H1 (cell line): ENCODE measurements around the gene RXFP4. TPM values are rescaled to one million over a fixed set of nuclear protein-coding genes. Genes with fewer than 3 reads are reported as not detected.
A peak's percentile ranks its signal among the peaks of the same experiment; 100 is the strongest.

Experiments used
- CTCF ChIA-PET: fragments of 300-600 bp; sonication (Branson Sonifier 250); formaldehyde crosslinking; loops from one replicate; lab custom pipeline; 2021; ENCODE audit not compliant: partially characterized antibody; lab: Charles Lee
- POLR2A ChIA-PET: fragments of 300-600 bp; sonication (Branson Sonifier 250); formaldehyde crosslinking; loops from one replicate; lab custom pipeline; 2021; ENCODE audit warnings: inconsistent platforms; ENCODE audit not compliant: partially characterized antibody; lab: Charles Lee
- DNase-seq, 2 experiments: peaks; one replicate each; pipeline versions ENCODE4 v3.0.0 to v3.0.0-alpha.2; 2010 to 2022; ENCODE audit warnings: low spot score in 2 of 2, low read depth in 1 of 2, mixed read lengths in 1 of 2
- FAIRE-seq: peaks from 2 replicates; lab custom pipeline; 2011; peaks lifted over from hg19 to GRCh38; lab: Jason Lieb, UNC
- H2AFZ ChIP-seq: 2 replicates; pipeline ENCODE4 v1.8.1; 2012; ENCODE audit warnings: low read length, inconsistent platforms
- H2AK5ac ChIP-seq: 2 replicates; pipeline ENCODE4 v1.6.1; 2013; ENCODE audit warnings: low read depth, low read length
- H2BK120ac ChIP-seq: replicated peaks from 2 replicates; pipeline ENCODE3; 2013; ENCODE audit warnings: low read depth, low read length, inconsistent platforms
- H2BK12ac ChIP-seq: 2 replicates; pipeline ENCODE4 v1.6.1; 2013; ENCODE audit warnings: low read depth, low read length
- H2BK15ac ChIP-seq: 2 replicates; pipeline ENCODE4 v1.6.1; 2013; ENCODE audit warnings: low read length
- H2BK20ac ChIP-seq: 2 replicates; pipeline ENCODE4 v1.6.1; 2013; ENCODE audit warnings: low read length
- H2BK5ac ChIP-seq: 2 replicates; pipeline ENCODE4 v1.6.1; 2013; ENCODE audit warnings: low read depth, low read length
- H3K14ac ChIP-seq: 2 replicates; pipeline ENCODE4 v1.6.1; 2013; ENCODE audit warnings: inconsistent platforms; ENCODE audit not compliant: insufficient read length
- H3K18ac ChIP-seq: 2 replicates; pipeline ENCODE4 v1.6.1; 2013; ENCODE audit warnings: low read length; ENCODE audit errors: extremely low read depth
- H3K23ac ChIP-seq: 2 replicates; pipeline ENCODE4 v1.6.1; 2013; ENCODE audit warnings: inconsistent platforms; ENCODE audit not compliant: insufficient read length
- H3K23me2 ChIP-seq: 2 replicates; pipeline ENCODE4 v1.6.1; 2013; ENCODE audit warnings: low read depth, low read length
- H3K27ac ChIP-seq: 2 replicates; pipeline ENCODE4 v1.6.1; 2011; ENCODE audit warnings: low read depth, low read length, inconsistent platforms
- H3K27me3 ChIP-seq, 4 experiments: replicated peaks in 1 of 4; 1 replicate in 1 of 4; 2 replicates in 3 of 4; pipeline versions ENCODE4 v1.6.1 to v1.8.1; 2011 to 2013; ENCODE audit warnings: low read length in 3 of 4, mild to moderate bottlenecking in 3 of 4, inconsistent platforms in 2 of 4, mixed read lengths in 2 of 4, moderate library complexity in 1 of 4; ENCODE audit not compliant: control insufficient read depth in 3 of 4, insufficient read depth in 3 of 4; ENCODE audit errors: extremely low read depth in 1 of 4
- H3K36me3 ChIP-seq, 4 experiments: 2 replicates each; pipeline versions ENCODE4 v1.6.1 to v1.8.1; 2011 to 2013; ENCODE audit warnings: mild to moderate bottlenecking in 4 of 4, low read length in 3 of 4, moderate library complexity in 2 of 4, control low read depth in 1 of 4, inconsistent platforms in 1 of 4; ENCODE audit not compliant: insufficient read depth in 4 of 4, control insufficient read depth in 2 of 4
- H3K4ac ChIP-seq: replicated peaks from 2 replicates; pipeline ENCODE3; 2013; ENCODE audit warnings: low read length, low read depth, mixed read lengths, inconsistent platforms; ENCODE audit not compliant: insufficient read length
- H3K4me1 ChIP-seq, 4 experiments: replicated peaks in 1 of 4; 1 replicate in 1 of 4; 2 replicates in 3 of 4; pipeline versions ENCODE4 v1.6.1 to v1.8.1; 2011 to 2013; ENCODE audit warnings: low read length in 3 of 4, inconsistent platforms in 2 of 4, mixed read lengths in 1 of 4; ENCODE audit not compliant: insufficient read depth in 4 of 4, control insufficient read depth in 3 of 4
- H3K4me2 ChIP-seq, 2 experiments: 2 replicates each; pipeline versions ENCODE4 v1.6.1 to v1.8.1; 2011 to 2013; ENCODE audit warnings: low read depth in 2 of 2, low read length in 2 of 2, control low read depth in 1 of 2, inconsistent platforms in 1 of 2, mild to moderate bottlenecking in 1 of 2; ENCODE audit not compliant: insufficient read depth in 1 of 2
- H3K4me3 ChIP-seq, 4 experiments: fragments of 200-600, 300-600 bp in 1 of 4; sonication (generic), shearing (Covaris generic), sonication (Bioruptor Twin) in 1 of 4; 2 replicates each; pipeline versions ENCODE4 v1.5.1 to v1.8.1; 2011 to 2016; ENCODE audit warnings: low read length in 4 of 4, low read depth in 3 of 4, control low read depth in 2 of 4, inconsistent platforms in 2 of 4, mild to moderate bottlenecking in 2 of 4, mixed read lengths in 1 of 4, moderate library complexity in 1 of 4; ENCODE audit not compliant: insufficient read depth in 2 of 4; ENCODE audit errors: extremely low read depth in 1 of 4
- H3K56ac ChIP-seq: replicated peaks from 2 replicates; pipeline ENCODE3; 2013; ENCODE audit warnings: low read depth, mild to moderate bottlenecking, mixed read lengths, low read length, inconsistent platforms; ENCODE audit not compliant: insufficient read length
- H3K79me1 ChIP-seq: 2 replicates; pipeline ENCODE4 v1.6.1; 2013; ENCODE audit warnings: low read depth, low read length, control low read depth
- H3K79me2 ChIP-seq, 2 experiments: 2 replicates each; pipeline versions ENCODE4 v1.6.1 to v1.8.1; 2012 to 2013; ENCODE audit warnings: low read length in 2 of 2, mild to moderate bottlenecking in 2 of 2, inconsistent platforms in 1 of 2; ENCODE audit not compliant: insufficient read depth in 2 of 2, control insufficient read depth in 1 of 2
- H3K9ac ChIP-seq, 4 experiments: replicated peaks in 1 of 4; 1 replicate in 1 of 4; 2 replicates in 3 of 4; pipeline versions ENCODE4 v1.6.1 to v1.8.1; 2011 to 2013; ENCODE audit warnings: low read depth in 3 of 4, low read length in 3 of 4, control low read depth in 2 of 4, mild to moderate bottlenecking in 2 of 4, moderate library complexity in 2 of 4, inconsistent platforms in 1 of 4; ENCODE audit errors: extremely low read depth in 1 of 4
- H3K9me3 ChIP-seq, 2 experiments: 2 replicates each; pipeline versions ENCODE4 v1.6.1 to v1.8.1; 2012 to 2013; ENCODE audit warnings: mild to moderate bottlenecking in 2 of 2, moderate library complexity in 2 of 2, control low read depth in 1 of 2, inconsistent platforms in 1 of 2, low read depth in 1 of 2, low read length in 1 of 2, mixed read lengths in 1 of 2; ENCODE audit not compliant: insufficient read depth in 2 of 2
- H4K20me1 ChIP-seq, 2 experiments: replicated peaks in 1 of 2; 2 replicates each; pipeline versions ENCODE3 to v1.8.1; 2011 to 2013; ENCODE audit warnings: inconsistent platforms in 2 of 2, low read length in 2 of 2, mild to moderate bottlenecking in 1 of 2; ENCODE audit not compliant: insufficient read depth in 2 of 2, control insufficient read depth in 1 of 2
- H4K5ac ChIP-seq: 2 replicates; pipeline ENCODE4 v1.6.1; 2013; ENCODE audit warnings: low read length, low read depth, mixed read lengths, inconsistent platforms; ENCODE audit not compliant: insufficient read length
- H4K8ac ChIP-seq: 2 replicates; pipeline ENCODE4 v1.8.0; 2013; ENCODE audit warnings: mild to moderate bottlenecking, moderate library complexity, low read length, inconsistent platforms; ENCODE audit not compliant: insufficient read depth; ENCODE audit errors: extremely low read depth
- H4K91ac ChIP-seq: replicated peaks from 2 replicates; pipeline ENCODE3; 2013; ENCODE audit warnings: low read length, mixed read lengths, inconsistent platforms; ENCODE audit not compliant: insufficient read length
- ASH2L ChIP-seq: fragments of 200-600, 300-600 bp; sonication (generic); IDR thresholded peaks from one replicate; pipeline ENCODE4 v1.7.1; 2017; ENCODE audit warnings: low read length
- ATF3 ChIP-seq: IDR thresholded peaks from 2 replicates; pipeline ENCODE4 v1.6.1; 2011; ENCODE audit warnings: low read depth, mild to moderate bottlenecking, low read length; ENCODE audit not compliant: insufficient read depth
- BRCA1 ChIP-seq: IDR thresholded peaks from 2 replicates; pipeline ENCODE4 v1.6.1; 2012; ENCODE audit warnings: low read depth, low read length, improper control_type of control experiment
- CHD1 ChIP-seq: IDR thresholded peaks from 2 replicates; pipeline ENCODE4 v1.6.1; 2012; ENCODE audit warnings: low read depth, low read length, improper control_type of control experiment
- EP300 ChIP-seq, 2 experiments: IDR thresholded peaks; 1 replicate in 1 of 2; 2 replicates in 1 of 2; pipeline ENCODE4 v1.6.1; 2011 to 2012; ENCODE audit warnings: low read depth in 2 of 2, low read length in 2 of 2, mild to moderate bottlenecking in 2 of 2, borderline replicate concordance in 1 of 2, inconsistent platforms in 1 of 2, moderate library complexity in 1 of 2
- EZH2 ChIP-seq: fragments of 200-600 bp; sonication (generic); IDR thresholded peaks from 2 replicates; pipeline ENCODE4 v1.7.1; 2012; ENCODE audit warnings: low read depth, mild to moderate bottlenecking, moderate library complexity, low read length, inconsistent platforms; ENCODE audit not compliant: severe bottlenecking
- KDM1A ChIP-seq: fragments of 200-600, 300-600 bp; sonication (generic); IDR thresholded peaks from 2 replicates; pipeline ENCODE4 v1.7.1; 2016; ENCODE audit warnings: mild to moderate bottlenecking, low read length, borderline replicate concordance
- PHF8 ChIP-seq: fragments of 200-600 bp; sonication (generic); conservative IDR thresholded peaks from 2 replicates; pipeline ENCODE4 v1.7.1; 2012; ENCODE audit warnings: low read depth, mild to moderate bottlenecking, inconsistent platforms, low read length, moderate library complexity
- RNF2 ChIP-seq: fragments of 200-900, 300-1000 bp; sonication (generic); IDR thresholded peaks from 2 replicates; pipeline ENCODE4 v1.7.1; 2016; ENCODE audit warnings: borderline replicate concordance, low read depth, mild to moderate bottlenecking, antibody characterized with exemption, low read length; ENCODE audit not compliant: poor library complexity, severe bottlenecking; ENCODE audit errors: missing control alignments
- SP2 ChIP-seq: IDR thresholded peaks from 2 replicates; pipeline ENCODE4 v1.6.1; 2012; ENCODE audit warnings: mild to moderate bottlenecking, low read length, inconsistent platforms
- SP4 ChIP-seq: IDR thresholded peaks from 2 replicates; pipeline ENCODE4 v1.6.1; 2012; ENCODE audit warnings: low read length, inconsistent platforms
- WGBS, 2 experiments: shearing (Covaris generic) in 1 of 2; methylation state at CpG; one replicate each; pipeline versions ENCODE4 v1.1.6 to v1.1.7; 2013 to 2015; ENCODE audit warnings: low lambda C conversion rate in 2 of 2, mixed read lengths in 2 of 2, inconsistent platforms in 1 of 2, low coverage in 1 of 2, missing lambda C conversion rate in 1 of 2; ENCODE audit not compliant: insufficient replicate concordance in 2 of 2, insufficient coverage in 1 of 2, insufficient read length in 1 of 2; ENCODE audit errors: extremely low coverage in 1 of 2, missing lambda C conversion rate in 1 of 2; 5-methylcytosine and 5-hydroxymethylcytosine counted together
- polyA plus RNA-seq, 7 experiments: library from polyadenylated mRNA; depleted of rRNA in 3 of 7; stranded (reverse) in 5 of 7; unstranded in 2 of 7; fragments of >200 nt in 5 of 7; fragments of 200-250 nt in 2 of 7; gene quantifications; 1 replicate in 5 of 7; 2 replicates in 1 of 7; 4 replicates in 1 of 7; pipeline versions ENCODE4 v1.2.1 to v1.2.3, GENCODE V29; 2011 to 2013; ENCODE audit warnings: missing spikeins in 2 of 7, mixed read lengths in 2 of 7
- total RNA-seq: library from RNA; stranded (reverse); fragmentation: NEBNext Ultra II Directional; extraction: Animal tissue kit (Norgen Biotek cat#: 25700); gene quantifications from 2 replicates; pipeline ENCODE4 v1.2.1, GENCODE V29; 2021

Gene RXFP4
- total and polyA plus RNA-seq, 2 of the 8 experiments (the other 6 are each of a cell fraction or from before 2014, with no cell fraction given): not detected

- no peak overlapping the region for H3K56ac ChIP-seq
- H3K18ac ChIP-seq: no peak overlapping the region
- H3K23ac ChIP-seq: no peak overlapping the region
- H2BK5ac ChIP-seq: no peak overlapping the region
- H4K91ac ChIP-seq: peak overlapping the region; percentile 16
- peaks cover 0 to 7% (median 3%) of the 10 kb centered on the region in 4 experiments; a peak in 4 of 7 replicates for H3K4me1 ChIP-seq
- H4K5ac ChIP-seq: no peak overlapping the region
- H3K9ac ChIP-seq: no peak overlapping the region
- no peaks in the 10 kb centered on the region for H3K23me2 ChIP-seq
- H3K4me2 ChIP-seq: no peak overlapping the region
- ChIA-PET CTCF (interaction anchor here (0.6 to 5.4 kb wide), 42 partner anchors 8 to 494 kb away, joined by 3 to 126 read pairs (median 5); partner anchors contain the start of genes ARHGEF2, RAB25 and SSR2), POLR2A (interaction anchor here (0.6 to 19.2 kb wide), 7 partner anchors 7 to 89 kb away, joined by 3 to 282 read pairs (median 4); partner anchors contain the start of genes ARHGEF2 and KHDC4)
- no peak for FAIRE-seq
- H2BK15ac ChIP-seq: no peak overlapping the region
- no peaks in the 10 kb centered on the region for H3K79me1 ChIP-seq
- no peak overlapping the region for H2AK5ac ChIP-seq
- H2BK20ac ChIP-seq: no peak overlapping the region
- H3K14ac ChIP-seq: no peak overlapping the region
- H3K4ac ChIP-seq: no peak overlapping the region
- H3K4me3 ChIP-seq: no peak overlapping the region
- 90% methylated on average over 6 of the region's 6 CpGs; no CpG with 5 or more reads in 1 of the 2 experiments for WGBS, 2 experiments
- no peaks in the 10 kb centered on the region for H4K20me1 ChIP-seq
- DNase-seq: no peak
- no peak overlapping the region for H2BK12ac ChIP-seq
- no peaks in the 10 kb centered on the region for H3K9me3 ChIP-seq
- no peak overlapping the region for H2BK120ac ChIP-seq
- no peak overlapping the region for H2AFZ ChIP-seq
- no peaks in the 10 kb centered on the region for H3K36me3 ChIP-seq
- H3K27ac ChIP-seq: no peak overlapping the region
- no peak overlapping the region for H4K8ac ChIP-seq
- H3K79me2 ChIP-seq: no peaks in the 10 kb centered on the region
- no peaks in the 10 kb centered on the region for H3K27me3 ChIP-seq
- TF ChIP-seq EP300 (IDR thresholded peaks at IDR 0.05; ENCODE audit: borderline replicate concordance in 1 of 2, low read depth in 2 of 2, low read length in 2 of 2) (no peak), BRCA1 (no peak), RNF2 (no peak), PHF8 (no peak), CHD1 (no peak), SP2 (no peak), ATF3 (no peak), KDM1A (no peak), SP4 (no peak), ASH2L (no peak), EZH2 (no peak)
Observed at GRCh38 chr1:155990005-155990739, 48.7 kb downstream of the RXFP4 start.
